NCI-H2107 treated with DMSO at 0.1 percent for 48 hours (cell line): ENCODE measurements around the gene ZNF337.
A peak's percentile ranks its signal among the peaks of the same experiment; 100 is the strongest.
"Not testable (repeated sequence)": the region's sequence is repeated elsewhere in the genome, so short reads cannot be mapped to it uniquely, and the experiment has no call there.

Experiments used
- DNase-seq: peaks from one replicate; lab custom pipeline; 2025; ENCODE audit not compliant: unreplicated experiment; lab: John Stamatoyannopoulos, UW

The ZNF337 gene

GRCh38 chr20:25695532-25696370 is 902 bp downstream of the ZNF337 start:
- no peak for DNase-seq

- DNase-seq = no peak
Observed at GRCh38 chr20:25692499-25692898, 4.2 kb downstream of the ZNF337 start.

- DNase-seq = no peak
Observed at GRCh38 chr20:25690427-25690826, 6.2 kb downstream of the ZNF337 start.

- peak; percentile 55 for DNase-seq
Observed at GRCh38 chr20:25686081-25687067, 10.3 kb downstream of the ZNF337 start.

- DNase-seq = no peak
Observed at GRCh38 chr20:25685276-25686080, 11.2 kb downstream of the ZNF337 start.

GRCh38 chr20:25683826-25684225 is 12.8 kb downstream of the ZNF337 start:
- not testable (repeated sequence) for DNase-seq

- DNase-seq = no peak
Observed at GRCh38 chr20:25683050-25683449, 13.6 kb downstream of the ZNF337 start.

GRCh38 chr20:25676164-25676809 is 20.4 kb downstream of the ZNF337 start:
- DNase-seq = no peak

- no peak for DNase-seq
Observed at GRCh38 chr20:25675161-25675560, 21.5 kb downstream of the ZNF337 start.

GRCh38 chr20:25672659-25673235 is 23.9 kb downstream of the ZNF337 start:
- no peak for DNase-seq

GRCh38 chr20:25669826-25670422 is 26.7 kb downstream of the ZNF337 start:
- DNase-seq = no peak

GRCh38 chr20:25668446-25668845 is 28.2 kb downstream of the ZNF337 start:
- no peak for DNase-seq

GRCh38 chr20:25659999-25660398 is 36.7 kb downstream of the ZNF337 start:
- DNase-seq = no peak

- DNase-seq = no peak
Observed at GRCh38 chr20:25654487-25654886, 42.2 kb downstream of the ZNF337 start.

- DNase-seq = not testable (repeated sequence)
Observed at GRCh38 chr20:25652866-25653265, 43.8 kb downstream of the ZNF337 start.

- no peak for DNase-seq
Observed at GRCh38 chr20:25644814-25645213, 51.8 kb downstream of the ZNF337 start.

- DNase-seq = no peak
Observed at GRCh38 chr20:25643716-25644115, 52.9 kb downstream of the ZNF337 start.

- DNase-seq = no peak
Observed at GRCh38 chr20:25637247-25637646, 59.4 kb downstream of the ZNF337 start.

GRCh38 chr20:25632940-25633790 is 63.5 kb downstream of the ZNF337 start:
- DNase-seq = no peak
